Caki2 (cell line): ENCODE measurements around the gene PCSK6. TPM values are rescaled to one million over a fixed set of nuclear protein-coding genes. Genes with fewer than 3 reads are reported as not detected.

ENCODE experiments used
- DNase-seq: peaks from one replicate; pipeline ENCODE4 v3.0.0-alpha.2; 2015; ENCODE audit warnings: low read depth
- in situ Hi-C: cut with HindIII; loops from 2 replicates; pipeline ENCODE4 v1.10.0; 2016; ENCODE audit warnings: low sequenced_read_pairs, low pct_unique_long_range_greater_than_20kb, mixed read lengths
- total RNA-seq: library from RNA; depleted of rRNA; stranded (reverse); fragments of >200 nt; shearing (Covaris generic); gene quantifications from 2 replicates; pipeline ENCODE4 v1.2.3, GENCODE V29; 2014; ENCODE audit warnings: low replicate concordance

The PCSK6 gene
- total RNA-seq, 1 experiment from 2014 or later: 5.5 TPM

DNA sequence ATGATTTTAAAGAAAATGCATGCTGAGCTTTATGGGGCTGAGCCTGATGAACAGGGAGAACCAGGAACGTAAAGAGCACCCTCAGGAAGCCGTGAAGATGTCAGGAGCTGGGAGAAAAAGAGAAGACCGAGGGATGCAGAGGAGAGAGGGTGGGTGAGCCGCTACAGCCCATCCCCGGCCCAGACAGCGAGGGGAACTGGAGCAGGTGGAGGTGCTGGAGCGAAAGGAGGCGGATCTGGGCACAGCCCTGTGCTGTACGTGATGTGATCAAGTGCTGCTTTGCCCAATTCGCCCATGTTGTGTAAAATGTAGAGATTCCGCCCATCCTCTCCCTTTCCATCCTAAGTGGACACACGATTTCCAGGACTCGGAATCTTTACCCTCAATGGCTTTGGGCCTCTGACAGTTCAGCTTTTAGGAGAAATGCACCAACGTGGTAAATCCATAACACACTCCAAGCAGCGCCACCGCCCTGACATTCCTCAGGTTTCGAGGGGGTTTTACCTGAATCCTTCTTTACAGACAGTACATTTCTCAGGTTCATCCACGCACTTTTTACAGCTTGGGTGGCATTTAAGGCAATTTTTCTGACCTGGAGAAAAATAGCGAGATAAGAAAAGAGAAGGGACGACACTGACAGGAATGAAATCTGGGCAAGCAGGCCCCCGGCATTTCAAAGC lies 167.4 kb downstream of the PCSK6 start:
- in situ Hi-C loops: no loop called here
- DNase-seq: no peak

DNA sequence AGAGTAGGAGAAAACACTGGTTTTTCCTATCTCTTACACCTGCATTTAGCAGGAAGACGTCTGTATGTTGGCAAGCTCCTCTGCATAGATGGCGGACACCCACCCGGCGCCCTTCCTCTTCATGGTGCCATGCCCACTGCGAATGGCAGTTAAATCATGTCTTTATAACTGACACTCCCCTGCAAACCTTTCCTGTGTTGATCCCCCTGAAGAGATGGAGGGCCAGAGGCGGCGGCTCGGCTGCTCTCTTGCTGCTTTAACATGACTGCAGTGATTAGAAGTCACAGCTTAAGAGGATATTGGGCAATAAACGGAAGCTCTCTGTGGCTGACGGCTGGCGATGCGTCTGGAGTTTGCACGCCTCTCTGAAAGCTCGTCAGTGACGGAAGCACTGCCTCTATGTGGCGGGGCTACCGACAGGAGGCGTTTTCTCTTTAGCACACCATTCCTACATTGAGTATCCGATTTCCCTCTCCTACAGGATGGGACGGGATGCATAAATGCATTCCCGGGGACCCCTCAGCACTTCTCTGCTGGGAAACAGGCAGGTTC lies 168.9 kb downstream of the PCSK6 start:
- DNase-seq: no peak
- in situ Hi-C loops: no loop called here

DNA sequence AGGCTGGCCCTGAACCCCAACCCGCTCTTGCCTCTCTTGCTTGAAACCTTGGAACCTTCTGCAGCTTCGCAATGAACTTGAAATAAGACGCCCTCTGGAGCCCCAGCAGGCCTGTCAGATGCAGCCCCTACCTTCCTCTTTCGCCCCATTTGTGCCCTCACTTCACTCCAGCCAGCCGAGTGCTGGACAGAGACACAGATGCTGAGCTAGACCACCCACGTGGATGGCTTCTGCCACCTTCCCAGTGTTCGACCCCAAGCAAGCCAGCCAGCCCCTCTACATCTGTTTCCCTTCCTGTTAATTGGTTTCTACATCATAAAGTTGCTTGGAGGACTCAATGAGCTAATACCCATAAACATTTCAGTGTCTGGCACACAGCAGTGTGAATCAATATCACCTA lies 170.7 kb downstream of the PCSK6 start:
- DNase-seq: no peak
- in situ Hi-C loops: no loop called here

DNA sequence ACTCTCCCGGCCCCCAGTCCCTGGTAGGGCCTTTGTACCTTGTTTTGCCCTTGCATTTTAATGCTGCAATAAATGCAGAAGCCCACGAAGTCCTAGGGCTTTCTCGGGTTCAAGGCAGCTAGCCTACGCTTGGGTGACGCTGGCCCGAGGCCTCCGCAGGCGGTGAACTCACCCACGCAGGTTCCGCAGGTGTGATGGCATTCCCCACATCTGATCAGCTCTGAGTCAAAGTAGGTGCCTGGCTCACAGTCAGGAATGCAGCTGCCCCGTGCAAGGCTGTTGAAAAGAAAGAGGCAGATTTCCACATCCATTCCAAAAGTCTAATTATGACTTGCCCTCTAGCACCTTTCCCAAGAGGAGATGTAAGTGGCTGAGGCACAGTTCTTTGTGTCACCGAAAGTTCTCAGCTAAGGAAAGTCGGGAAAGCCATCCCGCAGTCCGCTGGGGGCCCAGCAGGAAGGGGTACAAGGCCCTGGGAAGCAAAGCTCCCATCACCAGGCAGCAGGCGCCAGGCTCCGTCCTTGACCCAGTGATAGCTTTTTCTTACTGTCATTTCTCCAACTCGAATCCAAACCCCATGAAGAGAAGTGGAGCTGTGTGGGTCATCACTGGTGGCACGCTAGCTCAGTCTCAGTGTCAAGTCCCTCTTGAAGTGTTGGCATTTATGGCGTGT lies 171.2 kb downstream of the PCSK6 start:
- in situ Hi-C loops: no loop called here

DNA sequence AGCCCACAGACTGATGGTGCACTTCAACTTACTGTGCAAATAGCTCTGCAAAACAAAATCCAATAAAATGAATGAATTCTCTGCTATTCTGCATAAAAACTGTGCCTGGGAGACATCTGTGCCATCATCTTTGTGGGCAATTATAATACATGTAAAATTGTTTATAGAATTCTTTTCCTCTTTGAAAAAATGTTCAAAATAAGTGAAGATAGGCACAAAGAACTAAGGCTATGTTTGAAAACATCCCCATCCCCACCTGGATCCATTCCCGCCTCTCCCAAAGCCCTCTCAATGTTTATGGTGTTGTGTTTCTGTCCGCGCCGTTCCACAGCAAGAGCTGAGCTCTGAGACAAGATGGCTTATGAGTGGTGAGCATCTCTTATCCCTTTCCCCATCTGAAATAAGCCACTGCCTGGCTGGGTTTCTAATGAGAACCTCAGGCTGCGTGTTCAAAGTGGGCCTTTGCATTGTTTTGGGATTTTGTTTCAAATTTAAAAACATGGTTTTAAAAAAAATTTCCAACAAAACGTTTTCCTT lies 172.1 kb downstream of the PCSK6 start:
- in situ Hi-C loops: no loop called here
- no peak for DNase-seq

More for the DNA sequence above, 171.2 kb downstream of the PCSK6 start:
- DNase-seq: no peak

DNA sequence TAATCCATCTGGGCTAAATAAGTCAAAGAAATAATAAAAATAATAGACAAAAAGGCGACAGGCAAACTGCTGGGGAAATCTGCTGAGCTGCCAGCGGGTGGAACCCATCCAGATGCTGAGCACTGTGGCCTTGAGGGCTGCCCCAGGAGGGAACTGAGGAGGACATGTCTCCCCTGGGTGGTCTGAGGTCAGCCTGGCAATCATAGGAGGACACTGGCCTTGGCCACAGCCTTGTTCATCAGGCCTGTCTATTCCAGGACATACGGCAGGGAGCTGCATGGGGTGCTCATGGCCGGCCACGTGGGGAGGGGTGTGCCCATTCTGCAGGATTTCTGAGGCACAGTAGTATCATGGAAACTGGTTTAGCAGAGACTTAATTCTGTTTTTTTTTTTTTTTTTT lies 173.0 kb downstream of the PCSK6 start:
- in situ Hi-C loops: no loop called here

DNA sequence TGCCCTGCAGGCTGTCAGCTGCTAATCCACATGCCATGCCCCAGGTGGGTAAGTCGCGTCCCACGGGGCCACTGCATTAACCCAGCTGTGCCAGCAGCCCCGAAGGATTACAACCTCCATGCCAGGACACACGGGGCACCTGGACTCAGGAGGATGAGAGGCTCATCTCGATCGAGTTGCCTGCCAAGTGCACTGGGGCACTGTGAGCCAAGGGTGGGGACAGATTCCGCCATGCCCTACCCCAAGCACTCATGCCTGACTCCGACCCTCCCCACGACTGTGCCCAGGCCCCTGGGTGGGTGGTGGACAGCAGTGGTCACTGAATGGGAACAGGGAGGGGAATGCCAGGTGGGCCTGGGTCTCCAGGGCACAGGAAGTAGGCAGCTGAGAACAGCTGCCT lies 173.8 kb downstream of the PCSK6 start:
- in situ Hi-C loops: no loop called here
- no peak for DNase-seq

More for the DNA sequence above, 173.0 kb downstream of the PCSK6 start:
- no peak for DNase-seq

DNA sequence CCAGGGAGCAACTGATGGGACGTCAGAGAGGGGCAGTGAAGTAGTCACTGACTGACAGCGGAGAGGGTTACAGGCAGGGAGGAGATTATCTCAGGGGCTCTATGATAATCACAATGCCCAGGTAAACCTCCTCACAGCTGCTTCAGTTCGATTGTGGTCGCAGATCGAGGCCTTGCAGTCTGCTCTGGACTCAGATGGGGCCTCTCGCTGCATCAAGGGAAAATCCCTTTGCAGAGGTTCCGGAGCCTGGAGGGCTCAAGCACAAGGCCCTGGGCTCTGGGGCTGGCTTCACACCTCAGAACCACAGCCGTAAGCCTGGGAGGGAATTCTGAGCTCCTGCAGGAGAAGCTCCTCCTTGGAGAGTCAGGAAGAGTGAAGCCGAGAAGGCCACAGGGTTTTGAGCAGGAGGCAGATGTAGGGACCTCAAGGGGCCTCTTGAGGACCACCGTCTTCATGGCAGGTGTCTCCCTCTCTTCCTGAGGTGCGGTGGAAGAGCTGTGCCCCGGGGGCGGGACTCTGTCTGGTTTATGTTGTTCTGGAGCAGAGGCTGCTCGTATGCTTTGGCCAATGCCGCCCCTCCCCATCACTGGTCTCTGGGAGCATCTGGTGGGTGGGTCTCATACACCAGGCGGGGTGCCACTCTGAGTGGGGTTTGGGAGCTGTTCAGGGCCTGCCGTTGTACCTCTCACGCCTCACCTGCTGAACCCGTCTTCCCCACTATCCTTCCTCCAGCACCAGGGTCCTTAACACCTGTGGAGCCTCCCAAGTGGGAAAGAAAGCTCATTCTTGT lies 175.0 kb downstream of the PCSK6 start:
- in situ Hi-C loops: no loop called here
- no peak for DNase-seq

DNA sequence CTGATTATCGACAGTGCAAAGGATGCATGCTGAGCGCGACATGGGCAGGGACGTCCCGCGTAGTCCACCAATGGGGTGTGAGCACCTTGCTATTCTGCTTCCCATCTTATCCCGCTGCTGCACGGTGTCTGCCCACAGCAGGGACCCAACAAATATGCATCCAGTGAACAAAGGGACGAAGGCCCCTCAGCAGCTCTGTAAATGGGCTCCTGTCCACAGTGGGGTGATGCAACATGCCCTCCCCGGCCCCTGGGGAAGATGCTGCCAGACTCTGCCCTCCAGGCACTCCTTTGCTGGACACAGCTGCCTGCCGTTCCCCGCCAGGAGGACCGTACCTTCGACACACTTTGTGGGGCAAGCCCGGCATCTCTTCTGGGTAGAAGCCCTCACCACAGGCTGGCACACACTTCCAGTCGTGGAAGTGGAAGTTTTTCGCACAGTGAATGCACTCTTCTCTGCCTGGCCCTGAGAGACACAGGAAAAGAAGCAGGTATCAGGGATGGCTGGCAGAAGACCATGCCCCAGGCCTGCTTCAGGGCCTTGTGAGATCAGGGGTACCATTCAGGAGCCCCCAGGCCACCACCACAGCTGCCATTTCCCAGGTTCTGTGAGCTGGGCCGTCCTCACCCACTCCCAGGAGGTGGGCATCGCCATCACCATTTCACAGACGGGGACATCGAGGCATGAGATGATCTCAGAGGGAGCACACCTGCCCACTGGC lies 176.3 kb downstream of the PCSK6 start:
- in situ Hi-C loops: no loop called here
- no peak for DNase-seq

DNA sequence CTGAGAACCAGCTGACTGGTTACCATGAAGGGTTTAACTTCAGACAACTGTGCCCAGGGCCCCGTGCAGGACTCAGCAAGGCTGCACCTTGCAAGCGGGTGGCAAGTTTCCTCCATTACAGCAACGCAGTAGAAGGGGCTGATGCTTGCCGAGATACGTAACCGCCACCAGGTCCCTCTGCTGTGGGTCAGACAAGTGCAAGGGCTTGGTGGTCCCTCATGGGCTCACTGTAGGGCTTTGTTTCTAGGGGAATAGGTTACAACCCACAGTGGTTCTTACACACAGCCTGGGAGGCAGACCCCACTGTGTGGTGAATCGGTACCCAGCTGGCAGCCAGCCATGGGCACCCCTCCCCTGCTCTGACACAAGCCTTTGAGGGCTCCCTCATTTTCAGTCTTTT lies 179.0 kb downstream of the PCSK6 start:
- no peak for DNase-seq
- in situ Hi-C loops: no loop called here

DNA sequence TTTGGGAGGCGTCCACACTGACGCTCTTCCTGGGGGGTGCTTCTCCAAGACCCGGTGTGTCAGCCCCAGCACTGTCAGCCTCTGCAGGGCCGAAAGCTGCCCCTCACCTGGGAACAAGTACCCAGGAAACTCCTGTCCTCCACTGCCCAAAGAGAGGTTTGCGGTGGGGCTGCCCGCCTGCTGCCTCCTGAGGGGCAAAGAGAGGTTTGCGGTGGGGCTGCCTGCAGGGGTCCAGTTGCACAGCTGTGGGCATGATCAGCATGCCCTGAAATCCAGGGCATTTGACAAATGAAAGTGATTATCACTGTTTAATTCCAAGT lies 179.4 kb downstream of the PCSK6 start:
- DNase-seq: no peak
- in situ Hi-C loops: no loop called here

DNA sequence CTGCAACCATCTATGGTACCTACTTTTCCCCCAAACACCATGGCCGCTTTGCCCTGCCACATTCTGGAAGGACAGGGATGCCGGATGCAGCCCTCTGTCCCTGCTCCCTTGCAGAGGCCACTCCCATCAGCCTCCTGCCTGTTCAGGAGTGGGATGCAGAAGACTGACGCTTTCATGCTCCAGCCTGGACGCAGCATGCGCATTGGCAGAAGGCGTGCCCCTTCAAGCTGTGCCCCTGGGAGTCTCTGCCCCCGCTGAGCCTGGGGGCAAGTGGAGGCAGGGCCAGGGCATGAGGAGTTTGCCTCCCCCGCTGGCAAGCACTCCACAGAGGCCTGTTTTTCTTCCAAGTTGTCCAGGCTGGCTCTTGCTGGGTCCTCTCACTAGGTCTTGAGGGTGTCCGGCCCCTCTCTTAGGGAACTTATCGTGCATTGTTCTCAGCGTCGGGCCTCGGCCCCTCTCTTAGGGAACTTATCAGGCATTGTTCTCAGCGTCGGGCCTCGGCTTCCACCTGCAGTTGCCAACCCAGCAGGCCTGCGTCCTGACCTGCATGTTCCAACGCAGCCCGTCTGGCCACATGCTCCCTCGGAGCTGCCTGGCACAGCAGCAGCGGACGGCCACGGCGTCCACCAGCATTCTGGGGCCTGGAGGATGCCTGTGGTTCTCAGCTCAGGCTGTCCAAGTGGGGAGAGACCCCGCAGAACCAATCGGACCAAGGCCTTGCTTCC lies 179.9 kb downstream of the PCSK6 start:
- DNase-seq: no peak
- in situ Hi-C loops: no loop called here

DNA sequence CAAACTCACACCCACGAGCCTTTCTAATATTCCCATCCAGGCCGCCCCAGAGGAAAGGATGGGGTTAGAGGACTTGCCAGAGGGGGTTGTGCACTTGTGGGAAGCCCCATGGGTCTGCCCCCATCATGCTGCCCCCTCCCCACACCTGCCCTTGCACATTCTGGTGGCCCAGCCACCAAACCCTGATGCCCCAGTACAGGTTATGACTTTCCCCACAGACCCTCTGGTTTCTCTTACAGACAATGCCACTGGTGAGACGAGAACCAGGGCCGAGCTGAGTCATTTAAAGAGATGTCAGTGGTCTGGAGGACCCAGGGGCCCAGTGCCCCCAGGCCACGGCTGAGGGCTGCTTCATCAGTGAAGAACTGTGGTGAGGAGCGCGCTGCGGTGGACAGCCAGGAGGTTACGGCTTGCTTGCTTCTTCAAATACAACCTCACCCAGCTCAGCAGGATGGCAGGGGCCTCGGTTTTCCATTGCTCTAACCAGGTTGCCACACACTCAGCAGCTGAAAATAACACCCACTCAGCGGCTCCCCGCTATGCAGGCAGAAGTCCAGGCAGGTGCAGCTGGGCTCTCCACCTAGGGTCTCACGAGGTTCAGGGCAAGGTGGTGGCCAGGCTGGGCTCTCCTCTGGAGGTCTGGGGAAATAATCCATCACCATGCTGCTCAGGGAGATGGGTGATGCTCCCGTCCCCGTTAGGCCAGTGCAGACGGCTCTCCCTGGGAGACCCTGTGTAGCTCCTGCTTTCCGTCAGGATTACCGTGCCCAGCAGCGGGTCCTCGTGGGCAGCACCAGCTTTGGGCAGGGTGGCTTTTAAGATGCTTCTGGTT lies 180.7 kb downstream of the PCSK6 start:
- no peak for DNase-seq
- in situ Hi-C loops: no loop called here

DNA sequence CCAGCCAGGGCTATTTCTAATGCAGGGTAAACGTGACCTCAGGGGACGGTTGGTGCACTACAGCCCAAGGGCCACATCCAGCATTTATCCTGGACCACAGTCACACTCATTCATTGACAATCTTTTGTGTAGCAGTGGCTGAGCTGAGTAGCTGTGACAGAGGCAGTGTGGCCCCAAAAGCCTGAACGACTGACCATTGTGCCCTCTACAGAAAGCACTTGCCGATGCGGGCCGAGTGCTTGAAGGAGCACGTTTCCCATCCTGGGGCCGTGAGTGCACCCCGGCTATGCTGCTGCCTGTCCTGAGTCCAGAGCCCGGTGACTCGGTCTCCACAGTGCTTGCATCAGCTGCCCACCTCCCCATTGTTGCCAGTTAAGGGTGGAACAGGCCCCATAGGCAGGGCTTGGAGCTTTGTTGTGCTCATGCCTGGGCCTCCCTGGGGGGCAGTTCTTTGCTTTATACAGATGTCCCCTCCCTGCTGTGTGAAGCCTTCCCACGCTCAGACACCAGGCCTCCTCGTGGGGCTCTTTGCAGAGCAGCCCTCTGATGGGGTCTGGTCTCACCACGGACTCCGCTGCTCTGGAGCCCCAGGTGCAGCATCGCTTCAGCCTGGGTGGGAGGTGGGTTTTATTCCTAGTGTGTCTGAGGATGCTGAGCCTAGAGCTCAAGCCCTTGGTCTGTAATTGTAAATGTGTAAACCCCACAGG lies 181.5 kb downstream of the PCSK6 start:
- no peak for DNase-seq
- in situ Hi-C loops: no loop called here

DNA sequence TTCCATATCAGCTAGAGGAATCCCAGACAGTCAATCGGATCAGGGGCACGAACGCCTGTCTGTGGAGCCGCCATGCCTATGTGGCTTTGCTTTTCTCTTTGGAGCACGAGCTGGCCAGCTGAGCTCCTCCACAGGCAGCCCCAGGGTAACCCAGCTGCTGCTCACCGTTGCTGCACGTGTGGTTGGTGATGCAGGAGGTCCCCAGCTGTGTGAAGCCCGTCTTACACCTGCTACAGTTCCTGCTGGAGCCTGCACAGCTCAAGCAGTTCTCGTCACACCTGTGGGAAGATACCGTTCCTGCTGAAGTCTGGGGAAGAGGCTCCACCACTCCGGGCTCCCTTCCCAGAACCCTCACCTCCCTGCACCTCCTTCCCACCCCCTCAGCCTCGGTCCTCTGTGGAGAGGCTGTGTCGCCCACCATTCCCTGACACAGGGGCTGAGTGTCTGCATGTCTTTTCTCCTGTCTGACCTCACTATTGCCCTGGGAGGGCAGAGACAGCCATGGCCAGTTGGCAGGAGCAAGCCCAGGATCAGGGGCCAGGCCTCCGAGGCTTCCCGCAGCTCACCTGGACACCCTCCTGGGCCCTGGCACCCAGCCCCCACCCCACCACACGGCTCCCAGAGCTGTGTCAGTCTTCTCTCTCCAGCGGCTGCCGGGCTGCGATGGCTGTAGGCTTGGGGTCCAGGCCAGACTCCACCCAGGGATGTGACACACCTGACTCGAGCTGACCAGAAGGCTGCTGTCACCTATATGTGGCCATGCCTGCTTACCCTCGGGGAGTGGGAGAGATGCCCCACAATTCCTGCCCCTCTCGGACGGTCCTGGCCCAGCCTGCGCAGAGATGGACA lies 182.2 kb downstream of the PCSK6 start:
- in situ Hi-C loops: no loop called here
- no peak for DNase-seq
